LNCAP (cell line): Measurements from ENCODE around the gene TMEM163.

Experiments used
- CTCF ChIP-seq: fragments of 450-650 bp; IDR thresholded peaks from 2 replicates; pipeline ENCODE4 v1.5.1; 2017; ENCODE audit warnings: mild to moderate bottlenecking

Gene TMEM163

GRCh38 chr2:134425724-134426496, 292.9 kb downstream of the TMEM163 start:
- TF ChIP-seq CTCF = no peak

- no peak for TF ChIP-seq CTCF
These were observed 297.1 kb downstream of the TMEM163 start for GRCh38 chr2:134421556-134422328.

- TF ChIP-seq CTCF = no peak
These were observed 297.9 kb downstream of the TMEM163 start for GRCh38 chr2:134420920-134421319.

GRCh38 chr2:134420259-134420658, 298.5 kb downstream of the TMEM163 start:
- TF ChIP-seq CTCF = no peak

GRCh38 chr2:134417968-134418582, 300.7 kb downstream of the TMEM163 start:
- TF ChIP-seq CTCF = no peak

GRCh38 chr2:134416637-134417036, 302.2 kb downstream of the TMEM163 start:
- TF ChIP-seq CTCF = no peak

- no peak for TF ChIP-seq CTCF
These were observed 302.8 kb downstream of the TMEM163 start for GRCh38 chr2:134416018-134416417.
